Stimulated activated CD4-positive, alpha-beta T cell treated with anti-CD3 and anti-CD28 coated beads, Interleukin-4, amount 100 ng/mL, for 48 hours (primary cell): Measurements from ENCODE around the gene TCEA3.

Experiments used
- DNase-seq, 2 donors: peaks; one replicate each; pipeline ENCODE4 v3.0.0-alpha.2; 2020; ENCODE audit warnings: low read depth in 2 of 2

Gene TCEA3

DNA sequence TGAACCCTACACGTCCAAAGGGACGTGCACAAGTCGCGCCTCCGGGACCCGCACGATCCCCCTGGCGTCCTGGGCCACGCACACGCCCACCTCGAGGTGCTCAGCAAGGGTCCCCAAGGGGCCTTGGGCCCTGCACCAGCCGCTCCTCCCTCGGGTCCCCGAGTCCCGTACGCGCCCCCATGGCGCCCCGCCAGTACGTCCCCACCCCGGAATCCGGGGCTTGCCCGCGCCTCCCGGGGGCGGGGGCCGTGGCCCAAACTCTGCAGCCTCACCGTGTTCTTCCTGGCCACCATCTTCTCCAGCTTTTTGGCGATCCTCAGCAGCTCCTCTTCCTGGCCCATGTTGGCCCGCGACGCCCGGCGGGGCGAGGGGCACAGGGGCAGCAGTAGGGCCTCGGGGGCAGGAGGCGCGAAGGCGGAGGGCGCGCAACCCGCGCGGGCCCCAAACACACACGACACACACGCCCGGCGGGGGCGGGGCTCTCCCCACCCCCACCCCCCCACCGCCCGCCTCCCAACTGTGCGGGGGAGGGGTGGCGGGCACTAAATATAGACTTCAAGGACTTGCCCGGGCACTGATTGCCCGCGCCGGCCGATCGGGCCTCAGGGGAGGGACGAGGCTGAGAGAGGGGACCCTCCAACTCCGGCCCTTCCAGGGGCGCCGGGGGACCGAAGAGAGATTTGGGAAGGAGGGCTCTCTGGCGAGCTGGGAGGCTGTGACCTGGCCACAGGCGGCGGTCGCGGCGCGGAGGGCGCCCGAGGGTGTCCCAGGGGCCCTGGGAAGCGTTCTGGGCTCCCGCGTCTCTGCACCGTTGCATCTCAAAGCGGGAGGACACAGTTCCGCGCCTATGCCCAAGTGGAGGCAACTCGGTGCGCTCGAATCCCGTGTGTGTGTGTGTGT, at the start of gene TCEA3:
Gene TCEA3 (minus strand): TSS at position 456 of the 900 bp plus-strand sequence. CDS start 115 bp downstream, at position 341.
- peak in 1 of 2 donors; percentile 8 for DNase-seq

DNA sequence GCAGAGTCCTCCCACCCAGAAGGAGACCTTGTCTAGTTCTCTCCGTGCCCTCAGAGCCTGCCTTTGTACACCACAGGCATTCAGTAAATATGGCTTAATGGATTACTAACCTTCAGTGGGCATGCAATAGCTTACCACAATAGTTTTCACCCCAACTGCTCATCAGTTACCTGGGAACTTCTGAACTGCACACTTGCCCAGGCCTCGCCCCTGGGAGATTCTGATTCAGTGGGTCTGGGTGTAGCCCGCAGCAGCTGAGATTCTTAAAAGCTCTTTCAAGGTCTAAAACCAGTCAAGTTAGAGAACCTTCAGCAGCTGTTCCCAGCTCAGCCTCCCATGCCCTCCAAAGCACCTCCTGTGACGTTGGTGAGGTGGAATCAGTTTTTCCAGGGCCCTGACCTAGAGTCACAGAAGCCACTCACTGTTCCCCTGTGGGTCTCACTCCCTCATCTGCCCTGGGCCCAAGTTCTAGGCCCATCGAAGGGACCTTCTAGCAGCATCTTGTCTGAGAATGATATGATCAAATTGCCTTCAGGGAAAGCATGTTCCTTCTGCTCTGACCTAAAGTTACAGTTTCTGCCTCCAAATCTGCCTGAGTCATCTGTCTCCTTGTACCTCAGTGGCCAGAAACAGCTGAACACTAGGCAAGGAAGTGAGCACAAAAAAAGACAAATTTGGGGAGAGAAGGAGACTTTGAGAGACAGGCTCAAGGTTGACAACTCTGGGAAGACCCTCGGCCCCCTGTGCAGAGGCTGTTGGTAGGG, 48.7 kb upstream of the TCEA3 start:
- no peak for DNase-seq

DNA sequence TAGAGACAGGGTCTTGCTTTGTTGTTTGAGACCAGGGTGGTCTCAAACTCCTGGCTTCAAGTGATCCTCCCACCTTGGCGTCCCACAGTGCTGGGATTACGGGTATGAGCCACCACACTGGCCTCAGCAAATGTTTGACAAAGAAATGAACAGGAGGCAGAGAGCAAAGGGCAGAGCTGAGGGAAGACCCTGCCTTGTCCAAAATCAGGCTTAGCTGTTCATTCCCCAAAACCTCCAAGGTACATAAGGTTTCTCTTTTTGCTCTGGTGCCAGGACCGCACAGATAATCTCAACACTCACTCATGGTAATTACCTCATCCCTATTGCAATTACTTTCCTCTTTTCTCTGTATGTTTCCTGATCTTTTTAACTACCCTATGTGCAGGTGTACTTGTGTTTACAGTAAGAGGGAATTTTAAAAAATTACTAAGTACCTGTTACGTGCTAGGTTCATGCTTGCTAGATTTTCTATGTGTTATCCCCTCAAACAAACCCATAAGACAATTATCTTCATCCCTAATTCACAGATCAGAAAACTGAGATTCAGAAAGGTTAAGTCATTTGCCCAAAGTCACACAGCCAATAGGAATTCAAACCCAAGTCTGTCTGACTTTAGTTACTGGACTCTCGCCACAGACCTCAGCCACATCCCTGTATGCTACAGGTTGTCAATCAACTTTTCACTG, 47.9 kb upstream of the TCEA3 start:
- no peak for DNase-seq

DNA sequence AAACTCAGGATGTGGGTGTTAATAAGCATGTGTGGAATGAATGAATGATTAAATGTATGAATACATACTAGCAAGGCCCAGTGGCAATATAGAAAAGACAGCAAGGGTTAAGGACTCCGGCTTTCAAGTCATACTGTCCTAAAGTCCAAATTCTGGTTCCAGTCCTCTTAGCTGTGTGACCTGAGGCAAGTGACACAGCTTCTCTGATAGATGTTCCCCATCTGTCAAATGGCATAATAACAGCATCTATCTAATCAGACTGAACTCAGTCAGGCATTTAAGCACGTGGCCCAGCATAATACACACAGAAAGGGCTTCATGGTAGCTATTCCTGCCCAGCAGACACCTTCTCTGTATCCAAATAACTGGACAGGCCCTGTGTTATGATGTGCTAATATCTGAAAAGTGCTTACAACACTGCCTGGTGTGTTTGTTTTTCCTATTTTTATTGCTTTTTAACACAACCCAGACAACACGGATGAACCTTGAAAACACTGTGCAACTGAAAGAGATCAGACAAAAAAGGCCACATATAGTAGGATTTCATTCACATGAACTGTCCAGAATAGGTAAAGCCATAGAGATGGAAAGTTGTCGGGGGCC, 47.0 kb upstream of the TCEA3 start:
- no peak for DNase-seq

DNA sequence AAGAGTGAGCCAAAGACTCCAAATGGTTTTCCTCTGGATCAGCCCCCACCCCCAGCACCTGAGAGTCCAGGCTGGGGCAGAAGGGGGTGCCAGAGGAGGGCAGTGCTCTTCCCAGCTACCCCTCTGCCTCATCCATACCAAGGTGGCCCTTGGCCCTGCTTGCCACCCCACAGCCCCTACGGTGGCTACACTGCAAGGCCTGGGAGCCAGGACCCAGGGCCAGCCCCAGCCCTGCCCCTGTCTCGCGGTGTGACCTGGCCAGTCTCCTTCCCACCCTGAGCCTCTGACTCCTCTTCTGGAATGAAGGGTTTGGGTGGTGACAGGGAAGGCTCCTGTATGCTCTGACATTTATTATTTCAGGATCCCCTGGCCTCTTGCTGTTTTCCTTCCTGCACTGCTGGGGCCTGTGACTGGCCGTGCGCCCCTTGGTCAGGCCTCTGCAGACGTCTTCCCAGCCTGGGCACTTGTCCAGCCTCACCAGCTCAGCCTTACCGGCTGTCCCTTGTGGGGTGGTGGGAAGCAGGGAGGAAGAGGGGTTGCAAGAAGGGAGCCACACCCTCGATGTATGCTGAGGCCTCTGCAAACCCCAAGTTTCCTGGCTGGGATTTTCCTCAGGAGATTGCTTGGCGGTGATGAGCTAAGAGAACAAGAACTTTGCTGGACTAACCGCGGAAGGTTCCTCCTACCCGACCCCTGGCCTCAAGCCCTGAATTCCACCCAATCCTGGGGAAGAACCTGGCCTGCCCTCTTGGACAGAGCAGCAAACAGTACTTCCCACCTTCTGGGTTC, 45.9 kb upstream of the TCEA3 start:
- no peak for DNase-seq

DNA sequence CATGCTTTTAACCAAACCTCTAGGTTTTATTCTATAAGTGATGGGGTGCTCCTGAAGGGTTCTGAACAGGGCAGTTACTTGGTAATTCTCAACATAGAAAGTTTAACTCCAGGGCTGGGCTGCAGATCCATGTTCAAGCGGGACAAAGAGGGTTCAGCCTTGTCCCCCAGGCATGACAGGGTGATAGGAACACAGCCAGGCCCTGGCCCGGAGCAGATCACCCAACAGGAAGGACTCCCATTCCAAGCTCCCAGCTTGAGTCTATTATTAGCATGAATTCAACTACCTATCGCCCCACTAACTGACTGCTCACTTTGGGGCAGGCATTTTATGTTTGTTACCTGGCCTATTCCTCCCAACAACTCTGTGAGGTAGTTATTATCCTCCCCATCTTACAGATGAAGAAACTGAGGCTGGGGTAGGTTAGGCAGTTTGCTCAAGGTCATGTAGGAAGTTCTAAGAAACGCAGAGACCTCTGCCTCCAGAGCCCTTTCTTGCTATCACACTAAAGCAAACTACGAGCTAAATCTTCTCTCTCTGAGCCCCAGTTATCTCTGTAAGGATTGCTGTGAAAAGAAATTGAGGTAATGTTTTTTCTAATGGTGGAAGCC, 44.9 kb upstream of the TCEA3 start:
- no peak for DNase-seq

DNA sequence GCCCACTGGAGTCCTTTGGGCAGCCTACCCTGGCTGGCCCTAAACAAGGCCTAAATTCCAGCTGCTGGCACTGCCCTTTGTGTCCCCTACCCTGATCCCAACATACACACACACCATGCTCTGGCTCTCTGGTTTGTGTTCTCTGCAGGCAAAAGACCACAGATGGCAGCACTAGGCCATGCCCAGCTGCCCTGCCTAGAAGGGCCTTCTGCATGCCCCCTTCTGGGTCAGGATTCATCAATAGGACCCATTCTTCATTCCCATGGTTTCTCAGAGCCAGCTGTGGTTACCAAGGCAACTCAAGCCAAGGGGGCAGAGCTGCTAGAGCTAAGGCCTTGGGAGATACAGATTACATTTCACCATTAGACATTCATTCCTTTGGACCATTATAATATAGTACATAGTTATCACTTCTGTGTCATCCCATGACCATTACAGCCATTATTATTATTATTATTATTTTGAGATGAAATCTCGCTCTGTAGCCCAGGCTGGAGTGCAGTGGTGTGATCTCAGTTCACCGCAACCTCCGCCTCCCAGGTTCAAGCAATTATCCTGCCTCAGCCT, 42.0 kb upstream of the TCEA3 start:
- no peak for DNase-seq

DNA sequence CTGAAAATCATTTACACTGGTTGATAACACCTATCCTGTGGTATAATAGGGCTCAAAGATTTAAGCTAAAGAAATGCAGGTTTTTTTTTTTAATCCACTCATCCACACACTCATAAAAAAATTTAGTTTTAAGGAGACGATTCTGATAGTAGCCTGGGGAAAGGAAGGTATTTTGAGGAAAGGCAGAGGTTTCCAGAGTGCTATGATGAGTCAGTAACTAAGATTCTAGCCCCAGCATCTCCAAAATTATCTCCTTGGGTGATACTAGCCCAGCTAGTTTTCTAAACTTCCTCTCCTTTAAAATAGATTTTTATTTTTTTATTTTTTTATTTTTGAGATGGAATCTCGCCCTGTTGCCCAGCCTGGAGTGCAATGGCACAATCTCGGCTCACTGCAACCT, 38.7 kb upstream of the TCEA3 start:
- DNase-seq = no peak

DNA sequence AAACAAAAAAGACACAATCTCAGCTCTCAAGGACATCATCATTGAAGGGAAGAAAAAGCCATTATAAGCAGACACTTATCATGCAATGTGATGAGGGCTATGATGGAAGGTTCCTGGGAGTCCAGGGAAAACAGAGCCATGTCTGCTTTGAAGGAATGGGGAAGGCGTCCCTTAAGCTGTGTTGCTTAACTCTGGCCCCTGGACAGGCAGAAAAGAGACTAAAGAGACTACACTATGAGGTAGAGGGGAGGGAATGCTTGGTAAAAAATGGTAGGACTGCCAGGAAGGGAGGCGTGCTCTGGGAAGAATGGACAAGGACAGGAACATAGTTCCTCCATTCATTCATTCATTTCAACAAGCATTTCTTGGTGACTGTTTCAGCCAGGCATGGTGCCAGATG, 38.2 kb upstream of the TCEA3 start:
- DNase-seq = no peak

DNA sequence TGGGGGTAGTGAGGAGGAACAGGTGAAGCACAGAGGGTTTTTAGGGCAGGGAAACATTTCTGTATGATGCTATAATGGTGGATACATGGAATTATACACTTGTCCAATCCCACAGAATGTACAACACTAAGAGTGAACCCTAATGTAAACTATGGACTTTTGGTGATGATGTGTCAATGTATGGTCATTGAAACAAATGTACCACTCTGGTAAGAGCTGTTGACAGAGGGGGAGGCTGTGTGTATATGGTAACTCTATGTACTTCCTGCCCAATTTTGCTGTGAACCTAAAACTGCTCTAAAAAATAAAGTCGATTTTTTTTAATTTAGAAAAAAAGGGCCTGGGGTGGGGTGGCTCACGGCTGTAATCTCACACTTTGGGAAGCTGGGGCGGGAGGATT, 36.5 kb upstream of the TCEA3 start:
- no peak for DNase-seq

DNA sequence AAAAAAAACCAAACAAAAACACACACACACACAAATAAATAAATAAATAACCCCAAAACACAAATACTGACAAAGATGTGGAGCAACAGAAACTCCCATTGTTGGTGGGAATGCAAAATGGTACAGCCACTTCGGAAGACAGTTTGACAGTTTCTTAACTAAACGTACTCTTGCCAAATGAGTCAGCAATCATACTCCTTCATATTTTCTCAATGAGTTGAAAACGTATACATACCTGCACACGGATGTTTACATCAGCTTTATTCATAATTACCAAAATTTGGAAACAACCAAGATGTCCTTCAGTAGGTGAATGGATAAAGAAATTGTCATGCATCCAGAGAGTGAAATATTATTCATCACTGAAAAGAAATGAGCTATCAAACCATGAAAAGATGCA, 36.0 kb upstream of the TCEA3 start:
- no peak for DNase-seq

DNA sequence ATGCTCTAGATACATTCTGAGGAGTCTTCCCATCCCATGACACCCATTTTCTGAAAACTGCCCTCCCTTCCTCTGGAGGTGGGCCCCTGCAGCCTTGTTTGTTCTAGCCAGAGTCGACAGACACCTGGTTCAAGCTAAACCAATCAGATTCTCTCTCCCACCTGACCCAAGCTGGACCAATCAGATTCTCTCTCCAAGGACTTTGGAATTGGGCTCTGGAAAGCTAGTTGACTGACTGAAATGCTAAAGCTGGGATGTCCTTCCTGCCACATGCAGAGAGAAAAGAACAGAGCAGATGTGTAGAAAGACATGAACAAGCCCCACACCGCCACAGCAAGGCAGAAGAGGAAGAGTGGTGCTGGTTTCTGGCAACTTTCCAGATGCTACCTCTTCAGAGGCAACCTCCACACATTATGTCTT, 34.8 kb upstream of the TCEA3 start:
- DNase-seq = no peak

DNA sequence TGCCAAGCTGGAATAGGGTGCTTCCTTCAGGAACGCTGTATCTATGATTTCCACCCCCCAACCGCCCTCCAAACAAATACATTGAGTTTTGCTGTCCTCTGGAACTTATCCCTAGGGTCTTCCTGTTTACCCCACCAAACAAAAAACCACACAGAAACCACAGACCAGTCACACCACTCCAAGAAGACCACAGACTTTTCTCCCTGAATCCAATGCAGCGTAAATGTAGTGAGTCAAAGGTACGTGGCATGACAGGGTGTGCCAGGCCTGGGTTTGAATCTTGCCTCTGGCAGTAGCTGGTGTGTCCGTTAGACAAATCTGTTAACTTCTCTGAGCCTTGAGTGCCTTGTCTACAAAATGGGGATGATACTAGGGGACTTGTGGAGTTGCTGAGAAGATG, 31.7 kb upstream of the TCEA3 start:
- no peak for DNase-seq

DNA sequence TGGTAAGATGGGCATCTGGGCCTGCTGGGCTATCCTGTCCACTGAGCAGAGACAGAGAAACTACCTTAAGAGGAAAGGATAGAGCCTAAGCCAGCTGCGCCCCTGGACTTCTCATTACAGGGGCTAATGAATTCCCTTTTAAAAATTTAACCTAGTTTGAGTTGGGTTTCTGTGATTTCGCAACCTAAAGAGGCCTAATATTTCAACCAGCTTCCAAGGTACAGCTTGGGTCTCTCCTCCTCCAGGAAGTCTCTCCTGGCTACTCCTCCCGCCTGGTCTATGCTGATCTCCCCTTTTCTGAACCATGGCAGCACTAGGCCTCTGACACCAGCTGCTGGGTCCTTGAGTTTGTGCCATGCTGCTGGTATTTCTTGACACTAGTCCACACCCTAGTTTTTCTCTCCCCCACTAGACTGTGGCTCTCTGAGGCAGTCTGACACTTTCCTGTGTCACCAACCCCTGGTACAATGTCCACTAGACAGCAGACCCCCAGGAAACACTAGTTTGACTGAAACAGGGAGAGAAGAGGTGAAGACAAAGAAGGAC, 29.0 kb upstream of the TCEA3 start:
- DNase-seq = no peak

DNA sequence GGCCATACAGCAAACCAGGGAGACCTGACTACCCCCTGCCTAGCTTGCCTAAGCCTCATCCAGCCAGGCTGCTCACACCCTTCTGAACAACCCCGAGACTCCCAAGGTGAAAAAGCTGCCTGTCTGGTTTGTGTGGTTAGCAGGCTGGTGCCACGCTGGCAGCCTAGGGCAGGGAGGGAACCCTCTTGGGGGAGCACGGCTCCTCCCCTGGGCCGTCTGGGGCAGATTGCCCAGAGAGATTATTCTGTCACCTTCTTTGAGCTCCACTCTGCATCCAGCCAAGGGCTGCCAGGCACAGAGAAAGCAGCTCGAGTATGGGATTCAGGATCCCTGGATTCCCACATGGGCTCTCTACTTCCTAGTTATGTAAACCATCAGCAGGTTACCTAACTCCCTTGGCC, 27.5 kb upstream of the TCEA3 start:
- no peak for DNase-seq

DNA sequence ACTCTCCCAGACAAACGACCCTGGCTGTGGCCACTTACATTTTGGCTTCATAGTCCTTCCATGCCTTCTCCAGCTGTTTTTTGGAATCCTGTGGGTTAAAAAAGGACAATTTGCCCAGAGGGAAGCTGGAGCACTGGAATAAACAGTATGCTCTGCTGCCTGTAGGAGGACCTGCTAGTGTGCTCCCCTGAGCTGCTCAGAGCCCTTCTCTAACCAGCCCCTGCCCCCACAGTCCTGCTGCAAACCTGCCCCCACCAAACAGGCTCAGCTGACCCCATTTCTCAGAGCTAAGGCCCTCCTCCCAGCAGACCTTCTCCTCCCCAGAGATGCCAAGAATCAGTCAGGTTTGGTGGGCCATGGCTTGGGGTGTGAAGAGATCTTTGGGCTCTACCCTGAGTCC, 26.9 kb upstream of the TCEA3 start:
- DNase-seq = no peak

DNA sequence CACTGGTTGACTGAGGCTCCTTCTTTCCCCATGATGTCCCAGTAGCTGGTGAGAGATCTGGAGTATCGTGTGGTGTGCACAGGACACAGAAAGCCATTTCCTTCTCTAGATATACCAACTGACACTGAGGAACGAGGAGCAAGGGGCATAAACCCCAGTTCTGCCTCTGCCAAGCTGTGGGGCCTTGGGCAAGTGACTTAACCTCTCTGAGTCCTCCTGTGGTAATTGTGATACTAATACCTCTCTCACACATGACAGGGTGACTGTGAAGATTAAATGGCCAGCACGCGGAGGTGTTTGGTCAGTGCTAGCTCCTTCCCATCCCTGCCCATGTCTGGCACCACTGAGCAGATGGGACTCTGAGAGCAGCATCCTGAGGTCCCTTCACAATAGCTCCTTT, 26.3 kb upstream of the TCEA3 start:
- DNase-seq = no peak

DNA sequence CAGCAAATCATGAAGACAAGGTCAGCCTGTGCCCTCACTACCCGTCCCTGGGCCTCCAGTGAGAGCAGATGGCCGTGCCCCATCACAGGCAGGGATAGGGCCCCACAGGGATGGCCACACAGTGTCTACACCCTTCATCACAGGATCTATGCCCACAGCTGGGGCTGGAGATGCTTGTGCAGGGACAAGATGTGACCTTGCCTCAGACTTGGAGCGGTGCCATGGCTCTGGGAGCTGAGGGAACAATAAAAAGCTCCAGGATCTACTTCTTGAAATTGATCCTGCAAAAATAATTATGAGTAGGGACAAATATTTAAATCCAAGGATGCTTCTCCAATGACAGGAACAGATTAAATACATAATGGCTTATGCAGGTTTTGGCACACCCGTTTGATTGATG, 25.4 kb upstream of the TCEA3 start:
- no peak for DNase-seq

DNA sequence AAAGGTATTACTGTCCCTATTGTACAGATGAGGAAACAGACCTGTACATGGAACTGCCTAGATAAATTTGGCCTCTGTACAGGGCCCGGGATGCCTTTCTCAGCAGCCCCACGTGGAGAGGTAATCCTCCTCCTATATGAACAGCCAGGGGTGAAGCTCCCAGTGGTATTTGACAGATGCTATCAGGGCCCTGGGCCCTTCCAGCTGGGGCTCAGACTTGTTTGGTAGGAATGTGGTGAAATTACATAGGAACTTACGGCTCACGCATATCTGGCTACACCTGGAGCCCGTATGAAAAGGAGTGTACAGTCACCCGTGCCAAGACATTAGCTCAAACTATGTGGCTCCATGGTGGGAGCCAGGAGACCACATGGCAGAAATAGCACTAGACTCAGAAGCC, 24.8 kb upstream of the TCEA3 start:
- DNase-seq = no peak

DNA sequence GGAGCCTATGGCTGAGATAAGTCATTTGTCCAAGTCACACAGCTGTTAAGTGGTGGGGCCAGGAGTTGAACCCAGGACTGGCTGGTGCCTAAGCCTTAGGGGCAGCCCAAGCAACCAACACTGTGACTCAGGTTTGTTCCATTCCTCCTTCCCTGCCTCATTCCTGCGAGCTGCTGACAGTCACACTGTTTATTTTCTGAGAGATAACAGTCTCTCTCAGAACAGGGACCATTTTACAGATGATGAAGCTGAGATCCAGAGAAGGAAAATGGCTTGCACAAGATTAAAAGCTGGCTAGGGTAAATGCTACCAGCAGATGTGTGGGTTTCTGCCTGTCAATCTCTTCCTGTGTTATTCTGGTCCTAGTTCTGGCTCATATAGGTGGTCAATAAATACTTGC, 24.3 kb upstream of the TCEA3 start:
- DNase-seq = no peak
